Loucy (cell line): ENCODE measurements around the gene SCAP.

Experiments
- EZH2phosphoT487 ChIP-seq: fragments of 200-600 bp; IDR thresholded peaks from 2 replicates; pipeline ENCODE4 v1.6.1; 2018; ENCODE audit warnings: antibody characterized with exemption, mild to moderate bottlenecking, moderate library complexity, borderline replicate concordance
- TF ChIP-seq, protein P1 (sequence below): fragments of 200-600 bp; sonication (generic); conservative IDR thresholded peaks from 2 replicates; pipeline ENCODE4 v1.5.1; 2014; ENCODE audit warnings: mild to moderate bottlenecking, antibody characterized with exemption, low read length

DNA sequence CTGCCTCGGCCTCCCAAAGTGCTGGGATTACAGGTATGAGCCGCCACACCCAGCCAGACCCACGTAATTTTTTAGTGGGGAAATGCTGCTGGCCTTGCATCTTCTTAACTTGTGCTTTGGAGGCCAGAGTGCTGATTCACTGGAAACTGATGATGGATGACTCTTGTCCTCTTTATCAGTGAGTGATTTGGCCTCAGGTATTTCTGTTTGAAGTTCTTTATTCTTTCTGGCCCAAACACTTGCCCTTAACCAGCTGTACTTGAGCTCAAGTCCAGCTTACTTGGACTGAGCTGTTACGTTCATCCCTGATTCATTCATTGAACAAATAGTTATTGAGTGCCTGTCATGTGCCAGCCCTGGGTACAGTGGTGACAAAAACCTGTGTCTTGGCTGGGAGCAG, 90.7 kb downstream of the SCAP start:
- no peak for TF ChIP-seq EZH2phosphoT487
- TF ChIP-seq, protein P1, sequence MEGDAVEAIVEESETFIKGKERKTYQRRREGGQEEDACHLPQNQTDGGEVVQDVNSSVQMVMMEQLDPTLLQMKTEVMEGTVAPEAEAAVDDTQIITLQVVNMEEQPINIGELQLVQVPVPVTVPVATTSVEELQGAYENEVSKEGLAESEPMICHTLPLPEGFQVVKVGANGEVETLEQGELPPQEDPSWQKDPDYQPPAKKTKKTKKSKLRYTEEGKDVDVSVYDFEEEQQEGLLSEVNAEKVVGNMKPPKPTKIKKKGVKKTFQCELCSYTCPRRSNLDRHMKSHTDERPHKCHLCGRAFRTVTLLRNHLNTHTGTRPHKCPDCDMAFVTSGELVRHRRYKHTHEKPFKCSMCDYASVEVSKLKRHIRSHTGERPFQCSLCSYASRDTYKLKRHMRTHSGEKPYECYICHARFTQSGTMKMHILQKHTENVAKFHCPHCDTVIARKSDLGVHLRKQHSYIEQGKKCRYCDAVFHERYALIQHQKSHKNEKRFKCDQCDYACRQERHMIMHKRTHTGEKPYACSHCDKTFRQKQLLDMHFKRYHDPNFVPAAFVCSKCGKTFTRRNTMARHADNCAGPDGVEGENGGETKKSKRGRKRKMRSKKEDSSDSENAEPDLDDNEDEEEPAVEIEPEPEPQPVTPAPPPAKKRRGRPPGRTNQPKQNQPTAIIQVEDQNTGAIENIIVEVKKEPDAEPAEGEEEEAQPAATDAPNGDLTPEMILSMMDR, result no peak
